ENCODE measurements around the gene MTRR.

Gene MTRR

GRCh38 chr5:7925961-7926695 lies 57.2 kb downstream of the MTRR start:
- no peak for TF ChIP-seq CTCF (IDR thresholded peaks at IDR 0.05; ENCODE audit: control extremely low read depth, extremely low read depth, low read depth, missing control alignments)
- DNase-seq (ENCODE audit: extremely low spot score) = no peak
- ChIA-PET POLR2A (interaction anchor here (0.7 kb wide), 1 partner anchor 26 kb away, joined by 7 read pairs; no protein-coding TSS in a partner anchor), CTCF (interaction anchor here (0.7 to 6.6 kb wide), 7 partner anchors 11 to 1617 kb away, joined by 3 to 43 read pairs (median 4); no protein-coding TSS in a partner anchor)

- TF ChIP-seq CTCF (IDR thresholded peaks at IDR 0.05; ENCODE audit: control extremely low read depth, extremely low read depth, low read depth, missing control alignments) = no peak
- no peak for DNase-seq (ENCODE audit: extremely low spot score)
- POLR2A ChIA-PET = no interaction called here
- CTCF ChIA-PET = interaction anchor here (0.7 to 6.6 kb wide), 9 partner anchors 10 to 1616 kb away, joined by 3 to 43 read pairs (median 4); no protein-coding TSS in a partner anchor
Measured at GRCh38 chr5:7926720-7927119, 57.8 kb downstream of the MTRR start.

GRCh38 chr5:7927466-7928375 lies 58.8 kb downstream of the MTRR start:
- CTCF ChIA-PET = interaction anchor here (0.7 to 6.6 kb wide), 18 partner anchors 9 to 1572 kb away, joined by 3 to 43 read pairs (median 4); no protein-coding TSS in a partner anchor
- POLR2A ChIA-PET = no interaction called here
- peak; percentile 79 for TF ChIP-seq CTCF (IDR thresholded peaks at IDR 0.05; ENCODE audit: control extremely low read depth, extremely low read depth, low read depth, missing control alignments)
- DNase-seq (ENCODE audit: extremely low spot score) = peak; percentile 77

GRCh38 chr5:7930011-7930410 lies 61.1 kb downstream of the MTRR start:
- TF ChIP-seq CTCF (IDR thresholded peaks at IDR 0.05; ENCODE audit: control extremely low read depth, extremely low read depth, low read depth, missing control alignments) = no peak
- DNase-seq (ENCODE audit: extremely low spot score) = no peak
- CTCF ChIA-PET = interaction anchor here (0.8 to 6.6 kb wide), 4 partner anchors 10 to 44 kb away, joined by 3 to 43 read pairs (median 7); no protein-coding TSS in a partner anchor
- POLR2A ChIA-PET = no interaction called here

GRCh38 chr5:7941692-7942091 lies 72.7 kb downstream of the MTRR start:
- no peak for DNase-seq (ENCODE audit: extremely low spot score)
- CTCF ChIA-PET = interaction anchor here (1.3 to 5.2 kb wide), 2 partner anchors 10 to 13 kb away, joined by 5 to 43 read pairs; no protein-coding TSS in a partner anchor
- no peak for TF ChIP-seq CTCF (IDR thresholded peaks at IDR 0.05; ENCODE audit: control extremely low read depth, extremely low read depth, low read depth, missing control alignments)
- POLR2A ChIA-PET = no interaction called here

GRCh38 chr5:7947301-7947700 lies 78.4 kb downstream of the MTRR start:
- DNase-seq (ENCODE audit: extremely low spot score) = no peak
- no peak for TF ChIP-seq CTCF (IDR thresholded peaks at IDR 0.05; ENCODE audit: control extremely low read depth, extremely low read depth, low read depth, missing control alignments)
- POLR2A ChIA-PET = no interaction called here
- CTCF ChIA-PET = no interaction called here

Data from GM10248 (cell line).